HG03439 (cell line): ENCODE data around the gene COL24A1.

Experiments used
- ATAC-seq: cut with Tn5 transposase; IDR thresholded peaks from one replicate; pipeline ENCODE4 v1.9.1; 2021; ENCODE audit warnings: mild to moderate bottlenecking, moderate library complexity; ENCODE audit not compliant: unreplicated experiment

The COL24A1 gene

DNA sequence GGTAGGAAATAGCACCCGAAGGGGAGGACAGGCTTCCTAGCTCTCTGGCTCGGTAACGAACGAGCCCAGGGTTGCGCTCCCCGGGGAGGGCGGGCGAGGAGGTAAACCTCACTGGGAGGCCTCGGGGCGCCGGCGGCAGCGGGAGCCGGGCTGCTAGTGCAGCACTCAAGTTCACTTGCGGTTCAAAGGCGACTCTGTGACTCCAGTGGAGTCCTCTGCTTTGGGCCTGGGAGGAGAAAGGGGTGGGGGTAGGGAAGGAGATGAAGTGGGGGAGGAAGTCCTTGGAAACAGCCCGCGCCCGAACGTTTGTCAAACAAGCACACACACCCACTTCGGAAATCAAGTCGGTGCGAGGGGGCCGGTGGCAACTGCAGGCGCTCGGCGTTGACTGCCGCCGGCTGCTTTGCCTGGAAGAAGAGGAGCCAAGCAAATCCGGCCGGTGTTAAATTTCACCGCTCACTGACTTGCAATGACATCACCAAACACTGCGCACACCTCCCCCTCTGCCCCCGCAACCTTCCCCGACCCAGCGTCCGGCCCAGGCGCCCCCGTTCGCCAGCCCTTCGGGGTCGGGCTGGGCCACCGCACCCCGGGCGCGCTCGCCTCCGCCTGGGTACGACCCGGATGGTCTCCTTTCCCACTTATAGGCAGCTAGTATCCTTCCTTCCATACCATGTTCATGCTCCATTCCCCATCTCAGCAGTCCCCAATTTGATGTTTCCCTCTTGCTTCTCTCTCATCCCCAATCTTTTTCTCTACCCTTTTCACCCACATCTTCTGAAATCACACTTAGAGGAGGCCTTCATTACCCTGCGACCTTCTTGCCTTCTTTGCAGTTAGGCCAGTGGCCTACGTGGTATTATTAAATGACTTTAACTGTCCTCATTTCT lies at the start of gene COL24A1:
COL24A1 (minus strand) TSS at position 207 of the 890 bp plus-strand sequence. CDS start 376 bp downstream, outside the sequence.
- ATAC-seq: no peak

DNA sequence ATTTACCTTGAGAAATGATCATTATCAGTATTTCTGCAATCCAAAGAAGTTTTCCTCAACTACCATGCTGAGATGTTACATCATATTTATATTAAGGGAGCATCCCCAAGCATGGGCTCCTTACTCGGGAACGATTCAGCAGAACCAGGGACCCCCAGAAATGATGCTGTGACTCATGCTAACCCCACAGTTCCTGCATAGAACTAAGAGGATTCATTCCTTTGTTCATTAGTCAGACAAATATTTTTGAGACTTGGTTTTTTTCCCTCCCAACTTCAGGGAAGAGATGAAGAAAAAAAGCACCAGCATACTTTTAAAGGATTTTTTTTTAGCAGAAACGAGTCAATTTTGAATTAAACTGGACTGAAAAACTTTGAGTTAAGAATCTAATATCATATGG lies 49.2 kb upstream of the COL24A1 start:
- ATAC-seq: no peak

DNA sequence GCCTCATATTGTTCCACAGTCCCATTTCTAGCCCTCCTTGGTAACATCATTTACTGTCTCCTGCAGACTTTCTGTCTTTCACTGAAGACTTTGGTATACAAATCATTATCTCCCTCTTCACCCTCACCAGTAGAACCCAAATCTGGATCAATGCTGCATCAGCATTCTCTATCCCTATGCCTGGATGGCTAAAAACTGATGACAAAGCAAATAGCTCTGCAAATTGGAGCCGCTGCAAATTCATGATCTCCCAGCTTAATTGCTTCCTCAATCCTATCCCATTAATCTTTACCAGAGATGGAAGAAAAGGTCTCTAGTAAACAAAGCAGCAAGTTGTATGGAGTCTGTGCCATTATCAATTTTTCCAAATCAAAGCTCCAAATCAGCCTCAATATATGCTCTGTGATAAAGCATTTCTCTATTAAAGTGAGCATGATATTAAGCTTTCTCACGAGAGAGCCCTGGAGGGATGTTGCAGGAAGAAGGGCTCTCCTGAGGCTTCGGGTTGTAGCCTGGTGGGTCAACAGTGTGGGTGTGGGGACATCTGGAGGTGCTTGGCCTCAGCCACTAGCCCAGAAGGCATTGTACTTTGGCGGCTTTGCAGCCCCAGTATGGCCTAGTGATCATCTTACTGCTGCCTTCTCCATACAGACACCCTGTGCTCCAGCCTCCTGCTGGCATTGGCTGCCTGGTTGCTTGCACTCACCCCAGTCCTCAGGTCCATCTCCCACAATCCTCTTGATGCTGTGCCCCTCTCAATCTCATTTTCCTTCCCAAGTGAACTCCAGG lies 46.2 kb upstream of the COL24A1 start:
- no peak for ATAC-seq

DNA sequence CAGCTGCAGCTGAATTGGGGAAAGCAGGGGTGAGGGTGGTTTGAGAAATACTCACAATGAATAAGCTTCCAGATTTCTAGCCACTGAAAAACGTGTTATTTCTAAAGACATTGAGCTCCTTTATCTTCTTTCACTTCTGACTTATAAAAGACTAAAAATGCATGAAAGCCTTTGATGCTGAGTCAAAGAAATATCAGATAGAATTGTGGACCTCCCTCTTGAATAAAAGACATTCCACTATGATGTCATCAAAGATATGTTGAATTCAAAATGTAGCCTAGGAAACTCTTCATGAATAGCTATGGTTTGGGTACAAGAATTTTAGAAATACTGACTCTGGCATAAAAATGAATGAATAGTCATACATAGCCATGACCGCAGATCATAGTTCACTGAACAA lies 44.7 kb upstream of the COL24A1 start:
- ATAC-seq: no peak

DNA sequence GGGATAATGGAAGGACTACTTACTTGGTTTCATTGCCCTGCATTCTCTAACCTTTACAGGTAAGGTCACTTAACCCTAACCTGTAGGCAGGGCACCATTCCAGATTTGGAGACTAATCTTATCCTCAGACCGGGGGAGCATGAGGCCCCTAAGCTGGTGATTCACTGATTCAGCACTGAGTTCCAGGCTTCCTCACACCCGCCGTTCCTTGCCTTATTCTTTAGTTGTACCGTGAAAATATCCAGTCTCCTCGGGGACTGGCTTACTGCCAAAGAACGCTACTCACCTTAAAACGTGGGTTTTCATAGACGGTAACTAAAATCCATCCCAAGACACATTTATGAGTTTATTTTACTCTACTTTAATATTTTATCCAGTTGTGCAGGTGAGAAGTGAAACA lies 44.3 kb upstream of the COL24A1 start:
- no peak for ATAC-seq

DNA sequence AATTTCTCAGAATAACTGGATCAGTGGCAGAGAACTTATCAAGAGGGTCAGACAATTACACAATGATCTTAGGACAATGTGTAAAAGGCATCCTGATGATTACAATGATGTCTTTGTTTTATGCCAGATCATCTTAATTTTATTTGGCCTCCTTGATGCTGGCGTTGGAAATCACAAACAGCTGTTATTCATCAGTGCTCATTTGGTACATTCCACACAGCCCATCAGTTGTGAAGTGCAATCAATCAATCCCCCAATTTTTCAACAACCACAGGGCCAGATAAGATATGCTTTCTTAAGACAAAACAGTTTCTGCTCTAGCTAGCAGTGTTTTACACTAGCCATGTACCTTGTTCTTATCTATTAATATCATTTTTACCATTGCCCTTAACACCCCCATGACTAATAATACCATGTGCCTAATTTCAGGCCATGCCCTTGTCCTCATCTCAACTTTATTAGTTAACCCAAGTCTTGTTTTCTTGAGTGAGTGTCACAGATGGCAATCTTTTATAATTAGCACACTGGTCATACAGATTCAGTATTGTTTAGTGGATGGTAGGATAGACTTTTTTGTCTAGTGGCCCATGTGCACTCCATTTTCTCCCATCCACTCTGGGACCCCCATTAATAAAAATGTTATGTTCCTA lies 40.8 kb upstream of the COL24A1 start:
- ATAC-seq: no peak

DNA sequence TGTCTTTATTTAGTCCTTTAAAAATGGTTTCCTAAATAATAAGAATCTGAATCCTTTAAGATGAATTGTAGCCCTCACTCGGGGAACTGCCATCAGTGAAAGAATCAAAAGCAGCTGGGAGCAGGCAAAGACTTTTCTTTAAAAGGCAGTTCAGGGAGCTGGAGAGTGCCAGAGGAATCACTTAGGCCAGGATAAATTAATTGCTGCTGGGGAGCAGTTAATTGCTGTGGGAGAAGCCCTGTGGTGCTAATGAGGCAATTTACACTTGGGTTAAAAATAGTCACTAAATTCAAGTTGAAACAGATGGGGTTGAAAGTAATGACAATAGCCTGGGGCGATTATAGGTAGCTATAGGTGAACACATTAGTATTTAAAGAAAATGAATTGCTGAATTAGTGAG lies 38.7 kb upstream of the COL24A1 start:
- no peak for ATAC-seq

DNA sequence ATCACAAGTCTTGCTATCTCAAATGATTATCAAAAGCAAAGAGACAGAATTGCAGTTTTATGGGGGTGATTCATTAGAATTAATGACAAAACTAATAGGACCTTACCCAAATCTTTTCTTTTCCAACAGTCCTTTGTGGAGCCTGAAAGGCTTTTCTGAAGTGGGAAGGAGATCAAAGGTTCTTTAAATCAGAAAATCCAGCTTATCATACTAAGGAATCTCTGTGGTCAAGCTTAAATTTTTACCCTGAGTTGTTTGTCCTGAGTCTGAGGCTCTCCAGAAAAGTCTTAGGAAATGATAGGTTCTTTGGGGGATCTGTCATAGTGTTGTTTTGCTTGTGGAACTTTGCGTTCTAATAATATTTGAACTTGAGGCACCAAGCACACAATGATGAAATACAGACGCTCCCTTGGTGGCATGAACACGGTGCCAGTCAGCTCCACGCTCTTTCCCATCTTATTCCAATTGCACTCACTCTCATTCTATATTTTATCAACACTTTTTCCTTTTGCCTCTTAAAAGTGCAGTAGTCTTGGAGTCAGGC lies 38.0 kb upstream of the COL24A1 start:
- ATAC-seq: no peak

DNA sequence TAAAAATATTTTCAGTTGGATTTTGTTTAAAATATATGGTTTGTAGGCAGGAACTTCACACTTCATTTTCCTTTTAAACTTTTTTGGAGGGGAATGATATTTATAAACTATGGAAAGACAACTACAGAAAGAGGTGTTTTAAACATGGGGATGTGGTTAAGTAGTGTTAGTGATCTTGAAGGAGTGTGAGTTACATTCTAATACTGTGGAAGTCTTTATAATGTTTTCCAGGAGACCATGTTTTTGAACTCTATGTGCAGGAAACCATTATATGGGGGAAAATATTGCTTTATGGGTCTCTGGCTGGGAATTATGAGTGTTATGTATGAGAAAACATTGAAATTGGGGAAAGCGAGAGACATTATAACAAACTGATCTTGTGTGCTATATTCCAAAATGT lies 35.8 kb upstream of the COL24A1 start:
- no peak for ATAC-seq

DNA sequence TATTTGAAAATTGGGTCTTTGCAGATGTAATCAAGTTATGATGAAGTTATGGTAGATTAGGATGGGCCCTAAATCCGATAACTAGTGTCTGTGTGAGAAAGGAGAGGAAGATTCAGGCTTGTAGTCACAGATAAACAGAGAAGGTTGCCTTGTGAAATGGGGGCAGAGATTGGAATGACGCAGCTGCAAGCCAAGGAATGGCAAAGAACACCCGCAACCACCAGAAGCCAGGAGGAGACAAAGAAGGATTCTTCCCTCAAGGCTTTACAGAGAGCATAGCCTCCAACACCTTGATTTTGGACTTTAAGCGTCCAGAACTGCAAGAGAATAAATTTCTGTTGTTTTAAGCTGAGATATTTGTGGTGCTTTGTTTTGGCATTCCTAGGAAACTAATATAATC lies 35.4 kb upstream of the COL24A1 start:
- no peak for ATAC-seq

DNA sequence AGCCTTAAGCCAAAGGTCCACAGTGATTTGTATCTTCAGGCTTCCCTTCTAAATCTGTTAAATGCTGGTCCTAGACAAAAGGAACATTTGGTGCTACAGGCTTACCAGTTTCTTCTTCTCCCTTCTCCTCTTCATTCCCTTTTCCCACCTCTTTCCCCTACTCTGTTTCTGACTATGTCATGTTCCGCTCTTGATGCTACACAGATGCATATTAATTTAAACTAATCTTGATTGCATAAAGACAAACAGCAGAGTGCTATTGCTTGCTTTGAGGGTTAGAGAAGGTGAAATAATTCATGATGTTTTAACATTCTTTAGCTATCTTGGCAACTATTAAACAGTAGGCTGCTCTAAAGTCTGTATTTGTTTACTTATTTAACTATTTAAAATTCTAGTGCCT lies 34.3 kb upstream of the COL24A1 start:
- no peak for ATAC-seq

DNA sequence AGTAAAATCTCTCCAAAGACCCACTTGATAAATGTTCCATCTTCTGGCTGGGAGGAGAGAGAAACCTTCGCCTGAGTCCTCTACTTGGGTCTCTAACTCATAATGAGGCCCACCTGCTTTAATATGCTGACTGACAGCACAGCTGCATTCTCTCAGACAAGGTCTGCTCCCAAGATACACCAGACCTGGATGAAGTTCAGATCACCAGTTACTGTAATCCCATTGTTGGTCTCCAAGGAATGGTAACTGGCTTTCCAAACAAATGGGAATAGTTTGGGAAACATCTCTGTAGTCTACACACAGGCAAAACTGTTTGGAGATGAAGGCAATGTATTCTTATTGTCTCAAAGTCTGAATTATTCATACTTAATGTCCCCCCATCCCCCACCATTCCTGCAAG lies 27.9 kb upstream of the COL24A1 start:
- ATAC-seq: no peak

DNA sequence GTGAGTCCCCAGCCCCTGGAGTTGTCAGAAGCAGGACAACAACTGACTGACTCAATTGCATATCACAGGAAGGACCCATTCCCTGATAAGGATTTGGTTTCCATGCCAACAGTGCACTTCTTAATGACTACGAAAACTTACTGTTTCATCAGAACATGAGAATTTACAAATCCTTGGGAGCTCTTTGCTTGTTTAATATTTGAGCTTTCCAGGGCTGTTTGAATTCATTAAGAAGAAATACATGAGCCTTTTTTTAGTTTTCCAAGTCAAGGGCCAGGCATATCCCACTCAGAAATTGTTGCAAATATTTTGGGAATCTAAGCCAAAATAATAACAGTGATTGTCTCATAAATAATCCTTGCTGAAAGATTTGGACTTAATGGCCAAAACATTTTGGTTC lies 27.2 kb upstream of the COL24A1 start:
- no peak for ATAC-seq

DNA sequence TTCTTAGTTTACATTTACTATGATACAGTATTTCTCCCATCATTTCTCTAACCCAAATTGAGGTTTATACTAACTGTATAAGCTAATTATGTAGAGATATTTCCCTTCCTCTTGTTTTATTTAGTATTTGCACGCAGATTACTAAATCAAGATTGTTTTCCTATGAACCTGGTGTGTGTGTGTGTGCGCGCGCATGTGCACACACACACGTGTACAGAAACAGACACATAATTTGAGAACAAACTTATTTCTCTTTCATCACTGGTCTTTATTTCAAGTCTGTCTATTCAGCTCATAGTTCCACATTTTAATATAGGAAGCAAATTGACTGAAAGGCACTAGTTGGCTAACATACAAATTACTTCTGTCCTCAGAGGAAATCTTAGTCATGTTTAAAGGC lies 19.7 kb upstream of the COL24A1 start:
- no peak for ATAC-seq

DNA sequence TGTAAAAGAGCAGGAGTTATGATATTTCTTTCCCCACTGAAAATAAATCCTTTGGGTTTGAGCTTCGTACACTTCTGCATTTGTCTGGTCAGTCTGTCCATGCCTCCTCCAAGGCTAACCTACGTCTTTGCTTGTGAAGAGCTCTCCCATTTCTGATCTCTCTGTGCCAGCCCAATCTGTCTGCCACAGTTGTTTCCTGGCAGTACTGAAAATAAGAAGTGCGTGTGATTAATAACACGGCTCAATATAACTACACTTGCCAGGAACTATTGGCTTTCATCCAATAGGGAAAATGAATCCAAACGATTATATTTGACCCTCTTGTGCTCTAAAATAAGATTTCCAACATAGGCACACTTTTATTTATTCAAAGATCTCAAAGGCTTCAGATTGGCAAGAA lies 19.2 kb upstream of the COL24A1 start:
- ATAC-seq: no peak

DNA sequence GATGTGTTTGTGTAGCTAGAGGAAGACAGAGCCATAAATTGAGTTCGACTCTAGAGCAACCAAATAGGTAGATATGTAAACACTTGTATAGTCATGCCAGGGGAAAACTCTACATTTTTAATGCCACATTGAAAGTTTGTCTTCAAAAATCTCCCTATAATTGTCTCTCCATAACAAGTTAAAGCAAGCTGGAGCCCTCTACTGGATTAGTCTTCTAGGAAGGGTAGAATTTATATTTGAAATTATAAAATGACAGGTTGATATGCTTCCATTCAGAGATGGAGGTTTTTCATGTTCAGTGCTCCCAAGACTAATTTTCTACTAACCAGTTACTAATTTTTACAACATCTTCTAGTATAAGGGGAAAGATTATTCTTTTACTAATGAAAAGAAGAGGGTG lies 13.1 kb upstream of the COL24A1 start:
- no peak for ATAC-seq

DNA sequence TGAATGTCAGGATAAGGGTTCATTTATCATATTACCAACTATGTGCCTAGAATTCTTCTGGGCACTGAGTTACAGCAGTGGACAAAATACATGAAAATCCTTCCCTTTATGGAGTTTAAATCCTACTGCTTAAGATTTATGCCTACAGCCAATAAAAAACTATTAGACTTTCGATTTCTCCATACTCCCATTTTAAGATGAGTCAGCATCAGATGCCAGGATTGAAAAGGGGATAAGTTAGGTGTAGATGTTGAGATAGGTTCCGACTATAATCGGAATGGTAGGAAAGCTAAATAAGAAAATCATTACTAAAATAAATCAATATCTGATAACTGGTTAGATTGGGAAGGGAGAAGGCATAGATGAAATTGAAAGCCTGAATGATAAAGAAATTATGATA lies 3.2 kb upstream of the COL24A1 start:
- no peak for ATAC-seq

DNA sequence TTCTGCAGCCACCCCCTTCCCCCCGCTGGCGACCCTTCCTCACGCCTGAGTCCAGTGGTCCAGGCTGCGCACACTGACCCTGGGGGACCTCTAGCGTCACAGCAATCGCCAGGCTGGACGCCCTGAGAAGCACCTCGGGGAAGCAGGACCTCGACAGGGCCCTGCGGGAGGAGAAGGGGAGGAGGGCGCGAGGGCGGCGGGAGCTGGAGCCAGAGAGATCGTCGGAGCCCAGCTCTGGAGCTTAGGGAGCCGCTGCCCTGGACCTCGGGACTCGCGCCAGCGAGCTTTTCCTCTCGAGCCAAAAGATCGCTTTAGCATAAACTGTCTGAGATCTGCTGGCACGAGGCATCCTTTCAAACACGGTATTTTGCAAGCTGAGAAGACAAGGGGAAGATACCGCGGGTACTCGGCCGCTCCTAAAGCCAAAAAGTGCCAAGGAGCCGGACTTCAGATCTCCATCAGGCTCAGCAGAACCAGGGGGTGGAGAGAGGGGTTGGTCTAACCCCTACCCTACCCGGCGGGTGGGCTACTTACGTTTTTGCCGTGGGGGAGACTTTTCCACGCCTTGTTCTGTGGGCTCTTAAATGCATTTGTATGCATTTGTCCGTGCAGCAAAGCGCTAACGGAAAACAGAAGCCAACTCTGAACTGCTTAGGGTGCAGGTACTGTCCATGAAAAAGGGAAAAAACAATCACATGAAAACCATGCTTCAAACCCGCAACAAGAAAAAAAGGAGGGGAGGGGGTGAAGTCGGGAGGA lies 586 bp downstream of the COL24A1 start:
- ATAC-seq: no peak

DNA sequence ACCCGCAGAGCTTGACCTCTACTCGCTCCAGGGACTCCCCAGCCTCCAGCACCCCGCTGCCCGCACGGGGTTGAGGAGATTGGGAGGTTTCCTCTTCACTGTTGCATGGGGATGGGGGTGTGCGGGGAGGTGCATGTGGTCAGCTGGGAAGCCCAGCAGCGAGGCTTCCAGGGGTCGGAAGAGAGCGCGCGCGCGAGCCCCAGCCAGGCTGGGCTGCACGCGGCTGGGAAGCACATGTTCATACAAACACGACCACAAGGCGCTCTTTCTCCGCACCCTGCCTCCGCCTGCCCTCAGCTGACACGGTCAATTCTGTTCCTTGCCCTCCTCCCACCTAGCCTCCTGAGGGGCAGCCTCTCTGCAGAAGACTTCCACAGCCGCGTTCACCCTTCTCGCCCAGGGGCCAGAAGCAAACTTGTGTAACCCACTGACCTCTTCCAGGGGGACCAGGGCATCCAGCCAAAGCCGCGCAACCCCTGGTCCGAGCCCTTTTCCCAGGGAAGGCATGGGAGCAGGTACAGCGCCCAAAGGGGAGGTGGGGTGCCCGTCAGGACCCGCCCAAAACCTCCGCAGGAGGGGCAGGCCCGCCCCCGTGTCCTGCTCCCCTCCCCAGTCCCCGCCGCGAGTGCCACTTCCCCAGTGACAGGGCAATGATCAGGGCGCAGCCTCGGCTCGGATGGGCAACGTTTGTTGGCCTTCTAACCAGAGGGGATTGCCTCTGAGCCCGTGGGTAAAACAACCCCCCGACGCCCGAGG lies 1.3 kb downstream of the COL24A1 start:
- no peak for ATAC-seq

DNA sequence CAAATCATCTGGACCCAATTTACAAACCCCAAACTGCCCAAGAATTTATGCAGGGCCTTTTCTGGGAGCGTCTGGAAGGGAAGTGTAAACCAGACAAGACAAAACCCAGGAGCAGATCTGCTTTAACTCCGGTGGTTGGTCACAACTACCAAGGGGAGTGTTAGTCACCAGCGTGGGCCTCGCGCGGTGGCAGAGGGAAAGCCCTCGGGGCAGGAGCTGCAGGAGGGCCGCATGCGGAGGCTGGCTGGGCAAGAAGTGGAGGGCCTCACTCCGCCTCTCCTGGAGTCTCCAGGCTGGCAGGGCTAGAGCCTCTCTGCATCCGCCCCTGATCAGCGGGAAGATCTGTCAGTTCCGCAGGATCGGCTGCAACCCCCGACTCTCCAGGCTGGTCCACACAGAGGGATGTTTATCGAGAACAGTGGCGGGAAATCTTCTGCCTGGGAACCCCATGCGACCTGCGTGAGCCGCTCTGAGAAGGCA lies 2.0 kb downstream of the COL24A1 start:
- ATAC-seq: no peak
